ENCODE results near the gene SLC22A31. TPM values are rescaled to one million over a fixed set of nuclear protein-coding genes. Genes with fewer than 3 reads are reported as not detected.

Gene SLC22A31
- total and polyA plus RNA-seq, 9 of the 15 experiments (the other 6 are each of a cell fraction or from before 2014, with no cell fraction given) = 0.29 to 2.2 (median 0.47) TPM; not detected in 3

- H4K20me1 ChIP-seq (replicated peaks; ENCODE audit: control insufficient read depth, insufficient read depth, low read length) = no peaks in the 10 kb centered on the region
- DNase-seq (ENCODE audit: extremely low read depth in 1 of 4, low spot score in 3 of 4) (no peak), FAIRE-seq (no peak), ATAC-seq (no peak)
- H3K79me2 ChIP-seq (ENCODE audit: control insufficient read depth, insufficient read depth, low read length) = no peaks in the 10 kb centered on the region
- H3K9ac ChIP-seq (ENCODE audit: insufficient read depth in 1 of 2, low read depth in 2 of 2, low read length in 2 of 2) = no peak overlapping the region
- BruUV-seq (replicated peaks) = no TSS peak
- H3K9me3 ChIP-seq (replicated peaks; ENCODE audit: control insufficient read depth, insufficient read depth, low read depth, low read length) = peaks cover 14% of the 10 kb centered on the region
- POLR2A ChIA-PET = interaction anchor here (1.2 kb wide), 1 partner anchor 11 kb away, joined by 3 read pairs; the partner anchor contains the start of gene CDH15
- H3K36me3 ChIP-seq (ENCODE audit: control insufficient read depth, insufficient read depth, low read length) = no peaks in the 10 kb centered on the region
- intact Hi-C loops (cut with micrococcal nuclease) = loop anchor here (10.0 kb wide), 1 partner anchor 185 kb away; the partner anchor contains the start of gene CBFA2T3
- 64% methylated on average over 16 of the region's 20 CpGs for WGBS (ENCODE audit: insufficient coverage, low coverage, missing lambda C conversion rate)
- H3K4me1 ChIP-seq (replicated peaks in 1 of 2; ENCODE audit: control insufficient read depth in 2 of 2, insufficient read depth in 2 of 2, low read length in 2 of 2) = peaks cover 0 to 61% of the 10 kb centered on the region in 2 experiments; a peak in 3 of 5 replicates
- no peaks in the 10 kb centered on the region for H3K9me1 ChIP-seq (ENCODE audit: control insufficient read depth, insufficient read depth, low read length)
- CTCF ChIA-PET (ENCODE audit: low intra/inter-chr PET ratio) = no interaction called here
- no peak overlapping the region for H3K4me3 ChIP-seq
- H3K27me3 ChIP-seq (ENCODE audit: control insufficient read depth in 2 of 2, insufficient read depth in 2 of 2, low read length in 2 of 2) = no peaks in the 10 kb centered on the region
- no peak overlapping the region for H2AFZ ChIP-seq (ENCODE audit: low read depth, low read length)
- in situ Hi-C loops (cut with MboI) = no loop called here
- H3K27ac ChIP-seq (ENCODE audit: extremely low read depth, low read depth, low read length) = no peak overlapping the region
- no peak overlapping the region for H3K4me2 ChIP-seq (ENCODE audit: insufficient read depth, low read length)
- TF ChIP-seq SP1 (CRISPR knock-in tag; IDR thresholded peaks at IDR 0.05) (no peak), ZNF124 (CRISPR knock-in tag; IDR thresholded peaks at IDR 0.05) (no peak), ZNF311 (CRISPR knock-in tag; IDR thresholded peaks at IDR 0.05) (no peak), GTF2B (IDR thresholded peaks at IDR 0.05; ENCODE audit: extremely low read depth, insufficient read length) (no peak), MGA (IDR thresholded peaks at IDR 0.05) (no peak), MEIS2 (IDR thresholded peaks at IDR 0.05; ENCODE audit: partially characterized antibody) (no peak), ZNF253 (CRISPR knock-in tag; conservative IDR thresholded peaks at IDR 0.05) (no peak), FOXP4 (CRISPR knock-in tag; IDR thresholded peaks at IDR 0.05; ENCODE audit: borderline replicate concordance) (no peak)
These were observed 40.4 kb downstream of the SLC22A31 start for GRCh38 chr16:89159850-89160354.
